WI38 (cell line): ENCODE measurements around the gene HMCN2.

Experiments used
- H3K4me3 ChIP-seq: 2 replicates; pipeline ENCODE4 v1.5.1; 2011; ENCODE audit warnings: low read depth, mild to moderate bottlenecking, control low read depth, low read length
- CTCF ChIP-seq: IDR thresholded peaks from 2 replicates; pipeline ENCODE4 v1.5.1; 2012; ENCODE audit warnings: low read depth, mild to moderate bottlenecking, control low read depth, low read length

Gene HMCN2

GRCh38 chr9:130387398-130387797 lies 121.8 kb downstream of the HMCN2 start:
- no peak for TF ChIP-seq CTCF
- no peak overlapping the region for H3K4me3 ChIP-seq

GRCh38 chr9:130387905-130388304 lies 122.3 kb downstream of the HMCN2 start:
- TF ChIP-seq CTCF = no peak
- H3K4me3 ChIP-seq = no peak overlapping the region

- H3K4me3 ChIP-seq = no peak overlapping the region
- TF ChIP-seq CTCF = no peak
Observed at GRCh38 chr9:130390390-130390789, 124.8 kb downstream of the HMCN2 start.

GRCh38 chr9:130390986-130391385 lies 125.4 kb downstream of the HMCN2 start:
- H3K4me3 ChIP-seq = no peak overlapping the region
- TF ChIP-seq CTCF = no peak

GRCh38 chr9:130391866-130392265 lies 126.3 kb downstream of the HMCN2 start:
- H3K4me3 ChIP-seq = no peak overlapping the region
- TF ChIP-seq CTCF = no peak

- no peak for TF ChIP-seq CTCF
- H3K4me3 ChIP-seq = no peak overlapping the region
Observed at GRCh38 chr9:130393681-130394071, 128.1 kb downstream of the HMCN2 start.

GRCh38 chr9:130394320-130394719 lies 128.8 kb downstream of the HMCN2 start:
- TF ChIP-seq CTCF = no peak
- no peak overlapping the region for H3K4me3 ChIP-seq
